ENCODE results near the gene CCDC178. TPM values are rescaled to one million over a fixed set of nuclear protein-coding genes. Genes with fewer than 3 reads are reported as not detected.

Gene CCDC178
- total RNA-seq, 2 donors from 2014 or later: 3.2 to 5.9 TPM

- H3K4me1 ChIP-seq (replicated peaks): no peaks in the 10 kb centered on the region
- no peaks in the 10 kb centered on the region for H3K36me3 ChIP-seq
- H3K4me3 ChIP-seq: no peak overlapping the region
- H3K9me3 ChIP-seq: no peaks in the 10 kb centered on the region
- no peak for DNase-seq (ENCODE audit: low spot score)
- intact Hi-C loops (cut with DNase I): no loop called here
- H3K27me3 ChIP-seq (replicated peaks; ENCODE audit: insufficient read depth): no peaks in the 10 kb centered on the region
- no peak overlapping the region for H3K27ac ChIP-seq
- no peak for TF ChIP-seq CTCF (IDR thresholded peaks at IDR 0.05)
- TF ChIP-seq POLR2AphosphoS5 (IDR thresholded peaks at IDR 0.05): no peak
- 82% methylated on average over 1 of the region's 1 CpG for WGBS
Measured at GRCh38 chr18:33330711-33331110, 109.8 kb downstream of the CCDC178 start.

- Histone ChIP-seq H3K9me3 (no peaks in the 10 kb centered on the region), H3K4me1 (replicated peaks) (no peaks in the 10 kb centered on the region), H3K27me3 (replicated peaks; ENCODE audit: insufficient read depth) (no peaks in the 10 kb centered on the region), H3K27ac (no peak overlapping the region), H3K36me3 (no peaks in the 10 kb centered on the region), H3K4me3 (no peak overlapping the region)
- intact Hi-C loops (cut with DNase I): no loop called here
- no peak for DNase-seq (ENCODE audit: low spot score)
- WGBS: 70% methylated on average over 4 of the region's 4 CpGs
- TF ChIP-seq POLR2AphosphoS5 (IDR thresholded peaks at IDR 0.05) (no peak), CTCF (IDR thresholded peaks at IDR 0.05) (no peak), POLR2A (IDR thresholded peaks at IDR 0.05) (no peak)
Measured at GRCh38 chr18:33326975-33327374, 113.5 kb downstream of the CCDC178 start.

- 93% methylated on average over 2 of the region's 2 CpGs for WGBS
- intact Hi-C loops (cut with DNase I): no loop called here
- Histone ChIP-seq H3K4me3 (no peak overlapping the region), H3K36me3 (no peaks in the 10 kb centered on the region), H3K4me1 (replicated peaks) (no peaks in the 10 kb centered on the region), H3K9me3 (no peaks in the 10 kb centered on the region), H3K27me3 (replicated peaks; ENCODE audit: insufficient read depth) (no peaks in the 10 kb centered on the region), H3K27ac (no peak overlapping the region)
- TF ChIP-seq POLR2A (IDR thresholded peaks at IDR 0.05) (no peak), POLR2AphosphoS5 (IDR thresholded peaks at IDR 0.05) (no peak), CTCF (IDR thresholded peaks at IDR 0.05) (no peak)
- no peak for DNase-seq (ENCODE audit: low spot score)
Measured at GRCh38 chr18:33317640-33318039, 122.9 kb downstream of the CCDC178 start.

- no peak for DNase-seq (ENCODE audit: low spot score)
- no peaks in the 10 kb centered on the region for H3K36me3 ChIP-seq
- 92% methylated on average over 32 of the region's 33 CpGs for WGBS
Measured at GRCh38 chr18:33316146-33316587, 124.4 kb downstream of the CCDC178 start.

More at GRCh38 chr18:33316146-33316587, 124.4 kb downstream of the CCDC178 start:
- Histone ChIP-seq H3K9me3 (no peaks in the 10 kb centered on the region), H3K27ac (no peak overlapping the region), H3K4me3 (no peak overlapping the region), H3K27me3 (replicated peaks; ENCODE audit: insufficient read depth) (no peaks in the 10 kb centered on the region), H3K4me1 (replicated peaks) (no peaks in the 10 kb centered on the region)
- intact Hi-C loops (cut with DNase I): no loop called here
- TF ChIP-seq CTCF (IDR thresholded peaks at IDR 0.05) (no peak), POLR2A (IDR thresholded peaks at IDR 0.05) (no peak), POLR2AphosphoS5 (IDR thresholded peaks at IDR 0.05) (no peak)

Measured in prostate gland (tissue), 2 donors.